SK-N-MC (cell line): ENCODE measurements around the gene ADCY5.

ENCODE experiments used
- EZH2 ChIP-seq: fragments of 200-600 bp; sonication (generic); IDR thresholded peaks from one replicate; pipeline ENCODE4 v1.6.1; 2017; ENCODE audit warnings: antibody characterized with exemption
- FOXP2 ChIP-seq: optimal IDR thresholded peaks from 2 replicates; pipeline ENCODE3; 2011; ENCODE audit warnings: mild to moderate bottlenecking, moderate library complexity; ENCODE audit not compliant: insufficient read depth; ENCODE audit errors: extremely low read length, control extremely low read depth
- POLR2AphosphoS5 ChIP-seq: IDR thresholded peaks from 2 replicates; pipeline ENCODE4 v1.6.1; 2012; ENCODE audit warnings: mild to moderate bottlenecking, low read depth, low read length, borderline replicate concordance

DNA sequence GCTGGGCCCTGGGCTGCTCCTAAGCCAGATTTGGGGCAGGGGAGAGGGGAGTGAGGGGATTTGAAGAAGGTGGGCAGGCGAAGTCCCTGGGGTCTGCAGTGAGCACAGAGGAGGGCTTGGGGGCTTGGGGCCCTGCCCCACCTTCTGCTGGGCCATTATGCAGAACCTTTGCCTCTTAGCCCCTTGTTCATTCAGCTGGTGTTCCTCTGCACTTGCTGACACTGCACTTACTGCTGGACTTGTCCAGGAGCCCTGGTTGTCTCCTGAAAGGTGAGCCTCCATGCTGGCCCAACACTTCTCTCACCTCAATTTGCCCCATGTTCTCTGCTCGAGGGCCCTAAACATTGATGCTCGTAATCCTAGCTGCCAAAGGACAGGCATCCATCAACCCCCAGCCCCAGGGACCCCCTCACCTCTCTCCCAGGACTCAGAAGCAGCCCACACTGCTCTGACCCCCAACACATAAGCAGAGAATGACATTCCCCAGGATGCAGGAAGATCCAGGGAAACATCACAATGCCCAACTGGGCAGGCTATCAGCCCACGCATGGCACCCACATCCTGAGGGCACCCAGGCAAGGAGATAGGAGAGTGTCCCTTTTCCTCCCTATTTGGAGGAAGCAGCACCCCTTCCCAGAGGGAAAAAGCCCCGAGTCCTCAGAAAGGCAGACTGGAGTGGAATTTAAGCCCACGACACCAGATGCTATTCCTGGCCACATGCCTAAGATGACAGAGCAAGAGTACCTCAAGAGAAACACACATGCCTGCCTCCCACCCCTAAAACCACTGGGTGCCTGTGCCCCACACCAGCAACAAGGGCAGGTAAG, 76.8 kb downstream of the ADCY5 start:
- TF ChIP-seq EZH2 = no peak
- TF ChIP-seq POLR2AphosphoS5 = no peak
- no peak for TF ChIP-seq FOXP2
